GM12878 (cell line): ENCODE measurements around the gene SGPP2. TPM values are rescaled to one million over a fixed set of nuclear protein-coding genes. Genes with fewer than 3 reads are reported as not detected.

ENCODE experiments used
- ATAC-seq: fragments of 200-7000 bp; cut with Tn5 transposase; 3 replicates; pipeline ENCODE4 v1.9.1; 2020; ENCODE audit warnings: mild to moderate bottlenecking, moderate library complexity
- BruUV-seq: library from RNA; stranded (reverse); fragments of 400-500 nt; replicated peaks from 2 replicates; lab custom pipeline; 2021; lab: Mats Ljungman, UMichigan
- CTCF ChIA-PET: fragments of 300-600 bp; sonication (Branson Sonifier 250); formaldehyde crosslinking; extraction: SDS; loops from one replicate; lab custom pipeline; 2021; ENCODE audit warnings: inconsistent platforms; lab: Yijun Ruan, JAX
- POLR2A ChIA-PET: fragments of 350-600 bp; formaldehyde crosslinking; extraction: SDS; loops from one replicate; lab custom pipeline; 2021; ENCODE audit warnings: inconsistent platforms; lab: Charles Lee
- RAD21 ChIA-PET: fragments of 300-600 bp; sonication (Branson Sonifier 250); formaldehyde crosslinking; loops from one replicate; lab custom pipeline; 2023; ENCODE audit warnings: antibody characterized with exemption; ENCODE audit not compliant: unreplicated experiment; lab: Charles Lee
- SMC1A ChIA-PET: fragments of 300-600 bp; sonication (Branson Sonifier 250); formaldehyde crosslinking; loops from one replicate; lab custom pipeline; 2023; ENCODE audit not compliant: unreplicated experiment, uncharacterized antibody; lab: Charles Lee
- DNase-seq: peaks from one replicate; pipeline ENCODE4 v3.0.0-alpha.2; 2011; ENCODE audit warnings: low read depth, low spot score
- FAIRE-seq: peaks from 3 replicates; lab custom pipeline; 2011; peaks lifted over from hg19 to GRCh38; lab: Jason Lieb, UNC
- H2AFZ ChIP-seq: 2 replicates; pipeline ENCODE4 v1.6.0; 2011; ENCODE audit warnings: low read depth, low read length, control low read depth; ENCODE audit not compliant: control insufficient read depth
- H3K27ac ChIP-seq: 2 replicates; pipeline ENCODE4 v1.5.1; 2011; ENCODE audit warnings: control low read depth; ENCODE audit not compliant: control insufficient read depth, insufficient read depth
- H3K27me3 ChIP-seq, 2 experiments: replicated peaks in 1 of 2; 2 replicates each; pipeline versions ENCODE4 v1.6.0 to v1.6.1; 2011; ENCODE audit warnings: low read length in 1 of 2; ENCODE audit not compliant: control insufficient read depth in 2 of 2, insufficient read depth in 2 of 2
- H3K36me3 ChIP-seq, 2 experiments: 2 replicates each; pipeline ENCODE4 v1.5.1; 2011; ENCODE audit warnings: low read length in 1 of 2; ENCODE audit not compliant: control insufficient read depth in 2 of 2, insufficient read depth in 2 of 2
- H3K4me1 ChIP-seq: 2 replicates; pipeline ENCODE4 v1.6.1; 2011; ENCODE audit warnings: mild to moderate bottlenecking, low read length, moderate library complexity, mixed read lengths; ENCODE audit not compliant: control insufficient read depth, insufficient read depth
- H3K4me2 ChIP-seq: 2 replicates; pipeline ENCODE4 v1.6.0; 2011; ENCODE audit warnings: control low read depth; ENCODE audit not compliant: control insufficient read depth, insufficient read depth
- H3K4me3 ChIP-seq: fragments of 200-600 bp; sonication (generic); 2 replicates; pipeline ENCODE4 v1.5.1; 2016
- H3K79me2 ChIP-seq: 2 replicates; pipeline ENCODE4 v1.6.0; 2011; ENCODE audit warnings: low read length; ENCODE audit not compliant: control insufficient read depth, insufficient read depth
- H3K9ac ChIP-seq: 2 replicates; pipeline ENCODE4 v1.8.0; 2011; ENCODE audit warnings: low read length, control low read depth, mixed read lengths; ENCODE audit not compliant: control insufficient read depth, insufficient read depth
- H3K9me3 ChIP-seq: replicated peaks from 3 replicates; pipeline ENCODE4 v1.5.1; 2011; ENCODE audit warnings: mild to moderate bottlenecking, low read length; ENCODE audit not compliant: control insufficient read depth, insufficient read depth
- H4K20me1 ChIP-seq: 2 replicates; pipeline ENCODE4 v1.6.0; 2011; ENCODE audit not compliant: control insufficient read depth, insufficient read depth
- CBFB ChIP-seq: IDR thresholded peaks from 2 replicates; pipeline ENCODE4 v1.6.1; 2016; ENCODE audit warnings: antibody characterized with exemption, low read depth
- NR2F1 ChIP-seq: fragments of 450-650 bp; conservative IDR thresholded peaks from 2 replicates; pipeline ENCODE4 v1.6.1; 2017; ENCODE audit warnings: mild to moderate bottlenecking
- ZNF207 ChIP-seq: fragments of 450-650 bp; IDR thresholded peaks from 2 replicates; pipeline ENCODE4 v1.6.1; 2014; ENCODE audit warnings: antibody characterized with exemption, mild to moderate bottlenecking, borderline replicate concordance
- WGBS: methylation state at CpG from one replicate; pipeline ENCODE4 v1.1.6; 2016; ENCODE audit warnings: low lambda C conversion rate; ENCODE audit not compliant: insufficient replicate concordance, insufficient coverage; ENCODE audit errors: missing lambda C conversion rate; 5-methylcytosine and 5-hydroxymethylcytosine counted together
- in situ Hi-C: fragments of 300-500 bp; cut with MboI; formaldehyde crosslinking; loops from 9 replicates; pipeline ENCODE4 v1.14.3; 2018; ENCODE audit warnings: mixed read lengths
- intact Hi-C: fragments of 100-400 bp; cut with micrococcal nuclease; formaldehyde crosslinking; loops from one replicate; pipeline ENCODE4 v1.14.2; 2022; ENCODE audit not compliant: unreplicated experiment
- polyA plus RNA-seq, 11 experiments: library from polyadenylated mRNA; depleted of rRNA in 4 of 11; unstranded in 6 of 11; stranded (reverse) in 5 of 11; fragments of >200 nt; fragmentation: Nextera tagmentation in 4 of 11; fragmentation: Illumina TruSeq in 1 of 11; extraction: Ambion mirVana in 4 of 11; extraction: Trizol in 1 of 11; gene quantifications; 1 replicate in 1 of 11; 2 replicates in 10 of 11; pipeline versions ENCODE4 v1.2.1 to v1.2.3, GENCODE V29; 2011 to 2016; ENCODE audit warnings: inconsistent platforms in 2 of 11, missing spikeins in 2 of 11, low read depth in 1 of 11
- total RNA-seq, 4 experiments: library from RNA; depleted of rRNA in 3 of 4; stranded (reverse); fragments of >200 nt in 3 of 4; fragmentation: Illumina TruSeq in 1 of 4; extraction: Trizol in 1 of 4; gene quantifications; 2 replicates each; pipeline versions ENCODE4 v1.2.1 to v1.2.3, GENCODE V29; 2013 to 2021
- TF ChIP-seq, protein P1 (sequence below): fragments of 450-650 bp; IDR thresholded peaks from 2 replicates; pipeline ENCODE4 v1.6.1; 2017; ENCODE audit warnings: low read depth, mild to moderate bottlenecking, moderate library complexity
- TF ChIP-seq, protein P2 (sequence below): fragments of 450-650 bp; IDR thresholded peaks from 2 replicates; pipeline ENCODE4 v1.6.1; 2018; ENCODE audit warnings: mild to moderate bottlenecking, low read depth, moderate library complexity; ENCODE audit not compliant: partially characterized antibody

The SGPP2 gene
- total and polyA plus RNA-seq, 10 of the 15 experiments (the other 5 are each of a cell fraction or from before 2014, with no cell fraction given) = 3.5 to 84.9 (median 13.1) TPM

DNA sequence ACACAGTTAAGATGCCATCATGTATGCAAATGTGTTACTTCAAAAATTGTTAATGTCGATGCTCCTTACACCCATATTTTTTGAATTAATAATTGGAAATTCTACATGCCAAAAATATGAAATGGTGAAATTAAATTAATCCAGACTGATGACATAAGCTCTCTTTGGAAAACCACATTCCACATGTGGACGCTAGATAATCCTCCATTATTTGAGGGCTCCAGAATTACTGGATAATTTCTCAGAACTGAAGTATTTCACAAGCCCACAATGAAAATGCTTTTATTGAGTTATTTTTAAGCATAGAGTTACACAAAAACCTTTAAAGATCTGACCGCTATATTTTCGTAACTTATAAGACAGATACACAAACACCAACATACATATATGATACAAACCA, 183.7 kb downstream of the SGPP2 start:
- H3K9me3 ChIP-seq = no peaks in the 10 kb centered on the region
- H3K79me2 ChIP-seq = no peaks in the 10 kb centered on the region
- no peaks in the 10 kb centered on the region for H3K27me3 ChIP-seq
- H2AFZ ChIP-seq = no peak overlapping the region
- no peaks in the 10 kb centered on the region for H4K20me1 ChIP-seq
- BruUV-seq = no TSS peak
- ChIA-PET POLR2A (no interaction called here), SMC1A (interaction anchor here (0.6 kb wide), 1 partner anchor 168 kb away, joined by 3 read pairs; no protein-coding TSS in a partner anchor), CTCF (interaction anchor here (2.3 to 5.6 kb wide), 2 partner anchors 12 to 290 kb away, joined by 4 to 36 read pairs; no protein-coding TSS in a partner anchor), RAD21 (interaction anchor here (1.9 kb wide), 1 partner anchor 290 kb away, joined by 6 read pairs; no protein-coding TSS in a partner anchor)
- no peaks in the 10 kb centered on the region for H3K4me1 ChIP-seq
- H3K36me3 ChIP-seq = peaks cover 1 to 19% of the 10 kb centered on the region in 2 experiments; a peak in 3 of 4 replicates
- H3K9ac ChIP-seq = no peak overlapping the region
- WGBS = 74% methylated on average over 4 of the region's 4 CpGs
- in situ Hi-C loops (no loop called here), intact Hi-C loops (no loop called here)
- no peak overlapping the region for H3K4me3 ChIP-seq
- no peak overlapping the region for H3K27ac ChIP-seq
- DNase-seq = no peak
- no peak for ATAC-seq
- TF ChIP-seq NR2F1 = no peak
- no peak for TF ChIP-seq CBFB
- H3K4me2 ChIP-seq = no peak overlapping the region
- no peak for FAIRE-seq

DNA sequence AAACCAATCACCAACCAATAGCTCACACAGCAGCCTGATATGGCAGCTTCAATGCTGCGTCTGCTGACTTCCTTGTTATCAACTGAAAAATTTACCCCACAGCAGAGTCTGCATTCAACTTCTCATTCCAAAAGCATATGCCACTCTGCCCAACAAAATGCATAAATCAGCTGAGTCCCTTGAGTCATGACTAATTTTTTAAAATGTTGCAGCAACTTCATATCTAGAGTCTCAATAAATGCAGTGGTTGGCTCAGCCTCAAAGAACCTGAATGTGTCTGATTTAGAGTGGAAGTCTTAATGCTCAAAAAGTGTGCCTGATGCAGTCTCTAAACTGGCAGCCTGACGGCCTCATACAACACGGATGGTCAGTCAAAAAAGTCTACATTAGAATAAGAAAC, 185.0 kb downstream of the SGPP2 start:
- Histone ChIP-seq H3K4me2 (no peak overlapping the region), H3K27me3 (no peaks in the 10 kb centered on the region), H3K4me3 (no peak overlapping the region), H3K9ac (no peak overlapping the region), H3K27ac (no peak overlapping the region), H3K9me3 (no peaks in the 10 kb centered on the region), H3K36me3 (peaks cover 1 to 20% of the 10 kb centered on the region in 2 experiments; a peak in 3 of 4 replicates), H4K20me1 (no peaks in the 10 kb centered on the region), H3K79me2 (no peaks in the 10 kb centered on the region), H3K4me1 (no peaks in the 10 kb centered on the region), H2AFZ (no peak overlapping the region)
- ATAC-seq (no peak), DNase-seq (no peak), FAIRE-seq (no peak)
- in situ Hi-C loops (no loop called here), intact Hi-C loops (no loop called here)
- TF ChIP-seq, protein P1, sequence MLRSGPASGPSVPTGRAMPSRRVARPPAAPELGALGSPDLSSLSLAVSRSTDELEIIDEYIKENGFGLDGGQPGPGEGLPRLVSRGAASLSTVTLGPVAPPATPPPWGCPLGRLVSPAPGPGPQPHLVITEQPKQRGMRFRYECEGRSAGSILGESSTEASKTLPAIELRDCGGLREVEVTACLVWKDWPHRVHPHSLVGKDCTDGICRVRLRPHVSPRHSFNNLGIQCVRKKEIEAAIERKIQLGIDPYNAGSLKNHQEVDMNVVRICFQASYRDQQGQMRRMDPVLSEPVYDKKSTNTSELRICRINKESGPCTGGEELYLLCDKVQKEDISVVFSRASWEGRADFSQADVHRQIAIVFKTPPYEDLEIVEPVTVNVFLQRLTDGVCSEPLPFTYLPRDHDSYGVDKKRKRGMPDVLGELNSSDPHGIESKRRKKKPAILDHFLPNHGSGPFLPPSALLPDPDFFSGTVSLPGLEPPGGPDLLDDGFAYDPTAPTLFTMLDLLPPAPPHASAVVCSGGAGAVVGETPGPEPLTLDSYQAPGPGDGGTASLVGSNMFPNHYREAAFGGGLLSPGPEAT = no peak
- TF ChIP-seq CBFB (no peak), ZNF207 (no peak)
- TF ChIP-seq, protein P2, sequence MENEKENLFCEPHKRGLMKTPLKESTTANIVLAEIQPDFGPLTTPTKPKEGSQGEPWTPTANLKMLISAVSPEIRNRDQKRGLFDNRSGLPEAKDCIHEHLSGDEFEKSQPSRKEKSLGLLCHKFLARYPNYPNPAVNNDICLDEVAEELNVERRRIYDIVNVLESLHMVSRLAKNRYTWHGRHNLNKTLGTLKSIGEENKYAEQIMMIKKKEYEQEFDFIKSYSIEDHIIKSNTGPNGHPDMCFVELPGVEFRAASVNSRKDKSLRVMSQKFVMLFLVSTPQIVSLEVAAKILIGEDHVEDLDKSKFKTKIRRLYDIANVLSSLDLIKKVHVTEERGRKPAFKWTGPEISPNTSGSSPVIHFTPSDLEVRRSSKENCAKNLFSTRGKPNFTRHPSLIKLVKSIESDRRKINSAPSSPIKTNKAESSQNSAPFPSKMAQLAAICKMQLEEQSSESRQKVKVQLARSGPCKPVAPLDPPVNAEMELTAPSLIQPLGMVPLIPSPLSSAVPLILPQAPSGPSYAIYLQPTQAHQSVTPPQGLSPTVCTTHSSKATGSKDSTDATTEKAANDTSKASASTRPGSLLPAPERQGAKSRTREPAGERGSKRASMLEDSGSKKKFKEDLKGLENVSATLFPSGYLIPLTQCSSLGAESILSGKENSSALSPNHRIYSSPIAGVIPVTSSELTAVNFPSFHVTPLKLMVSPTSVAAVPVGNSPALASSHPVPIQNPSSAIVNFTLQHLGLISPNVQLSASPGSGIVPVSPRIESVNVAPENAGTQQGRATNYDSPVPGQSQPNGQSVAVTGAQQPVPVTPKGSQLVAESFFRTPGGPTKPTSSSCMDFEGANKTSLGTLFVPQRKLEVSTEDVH = no peak
- BruUV-seq = no TSS peak
- ChIA-PET SMC1A (interaction anchor here (1.0 to 1.2 kb wide), 3 partner anchors 14 to 288 kb away, joined by 3 to 4 read pairs (median 3); no protein-coding TSS in a partner anchor), POLR2A (no interaction called here), RAD21 (interaction anchor here (1.9 kb wide), 1 partner anchor 292 kb away, joined by 6 read pairs; no protein-coding TSS in a partner anchor), CTCF (interaction anchor here (0.6 to 5.6 kb wide), 3 partner anchors 10 to 291 kb away, joined by 3 to 36 read pairs (median 4); no protein-coding TSS in a partner anchor)
- WGBS = 85% methylated on average over 3 of the region's 3 CpGs
